Testis (tissue), 2 donors: ENCODE data around the gene OR2B2.

Source experiments
- CTCF ChIP-seq, 3 experiments: fragments of 450-650 bp in 2 of 3; fragments of 200-600 bp in 1 of 3; sonication (generic) in 1 of 3; IDR thresholded peaks; one replicate each; pipeline ENCODE4 v1.5.1; 2016 to 2019; ENCODE audit warnings: antibody characterized with exemption in 3 of 3, mild to moderate bottlenecking in 2 of 3, moderate library complexity in 1 of 3
- POLR2A ChIP-seq: fragments of 450-650 bp; IDR thresholded peaks from one replicate; pipeline ENCODE4 v1.6.1; 2017; ENCODE audit warnings: antibody characterized with exemption, mild to moderate bottlenecking, moderate library complexity

DNA sequence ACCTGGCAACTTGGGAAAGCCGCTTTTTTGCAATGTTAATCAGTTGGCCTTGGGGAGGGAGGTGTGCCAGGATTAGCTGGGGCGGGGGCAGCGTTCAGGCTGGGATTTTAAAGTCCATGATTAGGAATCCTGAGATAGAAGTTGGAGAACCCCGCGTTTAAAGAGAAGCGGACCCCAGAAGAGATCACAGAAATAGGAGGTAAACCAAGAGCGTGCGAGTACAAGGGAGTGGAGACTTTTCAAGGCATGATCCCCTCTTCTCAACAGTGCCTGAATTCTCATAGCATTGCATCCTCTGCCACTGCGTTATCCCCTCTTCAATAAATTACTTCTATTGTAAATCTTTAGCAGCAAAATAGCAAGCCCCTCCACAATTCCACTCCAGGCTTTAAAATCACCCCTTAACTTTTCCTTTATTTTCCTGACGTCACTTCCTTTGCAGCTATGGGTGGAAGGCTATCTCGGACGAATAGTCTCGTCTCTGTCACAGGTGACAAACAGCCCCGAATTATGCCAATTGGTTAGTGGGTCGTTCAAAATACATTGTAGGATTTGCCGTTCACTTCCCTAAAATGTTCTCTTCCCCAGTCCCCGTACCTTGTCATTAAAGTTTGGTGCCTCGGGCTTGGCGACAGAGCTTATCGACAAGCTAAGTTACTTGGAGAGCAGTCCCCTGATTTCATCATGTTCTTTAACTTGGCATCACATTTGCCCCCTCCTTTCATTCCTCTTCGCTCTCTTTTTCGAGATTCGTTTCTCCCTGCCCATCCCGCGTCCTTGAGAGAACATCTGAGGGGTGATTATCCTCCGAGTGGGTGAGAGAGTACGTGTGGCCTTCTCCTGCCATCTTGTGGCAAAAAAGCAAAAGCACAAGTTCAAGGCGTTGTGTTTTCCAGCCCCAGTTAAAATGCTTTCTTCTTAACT lies 17.1 kb downstream of the OR2B2 start:
- TF ChIP-seq CTCF (IDR thresholded peaks at IDR 0.05), result peak; percentile 74 to 81 (median 75)
- no peak for TF ChIP-seq POLR2A
